GM23248 (cell line): ENCODE results near the gene PRPF38A.

Experiments used
- EZH2 ChIP-seq: fragments of 200-600 bp; sonication (generic); IDR thresholded peaks from 2 replicates; pipeline ENCODE4 v1.6.1; 2018; ENCODE audit warnings: antibody characterized with exemption, mild to moderate bottlenecking; ENCODE audit not compliant: insufficient read depth, poor library complexity, severe bottlenecking
- EZH2phosphoT487 ChIP-seq: fragments of 200-600 bp; sonication (generic); IDR thresholded peaks from 2 replicates; pipeline ENCODE4 v1.6.1; 2018; ENCODE audit warnings: antibody characterized with exemption, moderate library complexity, mild to moderate bottlenecking, low read depth; ENCODE audit not compliant: insufficient read depth

- TF ChIP-seq EZH2phosphoT487 (no peak), EZH2 (no peak)
These were observed 20.4 kb downstream of the PRPF38A start for GRCh38 chr1:52424813-52425212.
